Fibroblast of the aortic adventitia (primary cell): ENCODE results near the gene RBMXL2. TPM values are rescaled to one million over a fixed set of nuclear protein-coding genes. Genes with fewer than 3 reads are reported as not detected.

ENCODE experiments used
- DNase-seq: peaks from one replicate; pipeline ENCODE4 v3.0.0-alpha.2; 2010; ENCODE audit warnings: low read depth
- H3K4me3 ChIP-seq: 2 replicates; pipeline ENCODE4 v1.5.1; 2011; ENCODE audit warnings: low read depth, mild to moderate bottlenecking, control low read depth, low read length, moderate library complexity
- total RNA-seq: library from RNA; depleted of rRNA; stranded (reverse); fragments of >200 nt; gene quantifications from 2 replicates; pipeline ENCODE4 v1.2.3, GENCODE V29; 2012; ENCODE audit warnings: low replicate concordance
- TF ChIP-seq, protein P1 (sequence below): IDR thresholded peaks from 2 replicates; pipeline ENCODE4 v1.5.1; 2011; ENCODE audit warnings: mild to moderate bottlenecking, low read length, control low read depth, inconsistent platforms; ENCODE audit not compliant: insufficient read depth

Gene RBMXL2
- total RNA-seq, result not detected in 2 replicates

DNA sequence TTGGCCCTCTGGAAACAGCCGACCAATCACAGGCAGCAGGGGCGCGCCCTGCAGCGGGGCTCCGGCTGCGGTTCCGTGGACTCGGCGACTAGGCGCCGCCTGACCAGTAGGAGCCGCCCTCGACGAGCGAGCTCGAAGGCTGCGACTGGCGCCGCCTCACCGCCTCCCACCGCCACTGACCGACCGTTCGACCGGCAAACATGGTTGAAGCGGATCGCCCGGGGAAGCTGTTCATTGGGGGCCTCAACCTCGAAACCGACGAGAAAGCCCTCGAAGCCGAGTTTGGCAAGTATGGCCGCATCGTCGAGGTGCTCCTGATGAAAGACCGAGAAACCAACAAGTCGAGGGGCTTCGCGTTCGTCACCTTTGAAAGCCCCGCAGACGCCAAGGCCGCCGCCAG is at the start of gene RBMXL2:
Gene RBMXL2 (plus strand): TSS at position 78 of the 400 bp plus-strand sequence. CDS start 123 bp downstream, at position 201.
- DNase-seq, result no peak
- no peak within 1 kb of the TSS for H3K4me3 ChIP-seq
- TF ChIP-seq, protein P1, sequence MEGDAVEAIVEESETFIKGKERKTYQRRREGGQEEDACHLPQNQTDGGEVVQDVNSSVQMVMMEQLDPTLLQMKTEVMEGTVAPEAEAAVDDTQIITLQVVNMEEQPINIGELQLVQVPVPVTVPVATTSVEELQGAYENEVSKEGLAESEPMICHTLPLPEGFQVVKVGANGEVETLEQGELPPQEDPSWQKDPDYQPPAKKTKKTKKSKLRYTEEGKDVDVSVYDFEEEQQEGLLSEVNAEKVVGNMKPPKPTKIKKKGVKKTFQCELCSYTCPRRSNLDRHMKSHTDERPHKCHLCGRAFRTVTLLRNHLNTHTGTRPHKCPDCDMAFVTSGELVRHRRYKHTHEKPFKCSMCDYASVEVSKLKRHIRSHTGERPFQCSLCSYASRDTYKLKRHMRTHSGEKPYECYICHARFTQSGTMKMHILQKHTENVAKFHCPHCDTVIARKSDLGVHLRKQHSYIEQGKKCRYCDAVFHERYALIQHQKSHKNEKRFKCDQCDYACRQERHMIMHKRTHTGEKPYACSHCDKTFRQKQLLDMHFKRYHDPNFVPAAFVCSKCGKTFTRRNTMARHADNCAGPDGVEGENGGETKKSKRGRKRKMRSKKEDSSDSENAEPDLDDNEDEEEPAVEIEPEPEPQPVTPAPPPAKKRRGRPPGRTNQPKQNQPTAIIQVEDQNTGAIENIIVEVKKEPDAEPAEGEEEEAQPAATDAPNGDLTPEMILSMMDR, result no peak

DNA sequence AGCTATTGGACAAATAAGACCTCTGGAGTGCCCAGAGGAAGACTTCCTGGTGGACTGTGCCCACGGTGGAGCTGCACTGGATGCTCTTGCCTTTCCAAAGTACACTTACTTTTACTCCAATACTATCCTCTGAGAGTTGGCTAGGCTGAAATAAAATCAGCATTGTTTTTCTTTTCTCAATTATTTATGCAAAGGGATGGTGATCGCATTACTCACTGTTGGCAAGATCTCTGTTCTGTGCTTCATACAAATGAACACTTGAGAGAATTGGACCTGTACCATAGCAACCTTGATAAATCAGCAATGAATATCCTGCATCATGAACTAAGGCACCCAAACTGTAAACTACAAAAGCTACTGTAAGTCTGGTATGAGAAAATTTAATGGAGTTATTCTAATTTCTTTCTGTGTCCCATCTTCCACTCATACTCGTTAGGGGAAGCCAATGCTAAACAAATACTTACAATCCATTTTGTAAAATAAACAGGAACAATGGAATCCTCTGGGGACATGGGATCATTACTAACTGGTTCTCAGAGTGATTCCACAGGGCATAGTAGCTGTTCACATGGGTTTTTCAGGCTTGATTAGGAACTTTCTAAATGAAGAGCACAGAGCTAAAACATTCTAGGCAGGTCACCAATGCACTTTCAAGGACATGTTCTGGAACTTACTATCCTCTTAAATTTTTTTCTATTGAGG is 42.2 kb upstream of the RBMXL2 start:
- TF ChIP-seq, protein P1, result no peak
- DNase-seq, result peak; percentile 87
- no peak overlapping the region for H3K4me3 ChIP-seq

DNA sequence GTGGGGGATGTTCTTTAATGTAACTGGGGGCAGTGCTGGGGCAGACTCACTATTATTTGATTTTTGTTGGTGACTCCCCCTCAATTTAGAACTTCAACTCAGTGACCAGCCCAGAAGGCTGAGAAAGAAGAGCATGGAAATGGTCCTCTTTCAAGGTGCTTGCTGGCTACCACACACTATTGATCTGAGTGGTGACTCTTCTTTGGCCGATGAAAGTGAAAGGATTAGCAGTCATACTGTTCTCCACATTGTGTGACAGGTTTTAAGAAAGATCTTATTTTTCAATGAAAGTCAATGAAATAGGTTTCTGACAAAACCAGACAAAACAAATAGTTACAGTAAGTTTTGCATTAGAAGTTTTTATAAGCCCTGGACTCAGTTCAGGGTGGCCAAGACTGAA is 38.6 kb upstream of the RBMXL2 start:
- no peak overlapping the region for H3K4me3 ChIP-seq
- TF ChIP-seq, protein P1, result no peak
- no peak for DNase-seq

DNA sequence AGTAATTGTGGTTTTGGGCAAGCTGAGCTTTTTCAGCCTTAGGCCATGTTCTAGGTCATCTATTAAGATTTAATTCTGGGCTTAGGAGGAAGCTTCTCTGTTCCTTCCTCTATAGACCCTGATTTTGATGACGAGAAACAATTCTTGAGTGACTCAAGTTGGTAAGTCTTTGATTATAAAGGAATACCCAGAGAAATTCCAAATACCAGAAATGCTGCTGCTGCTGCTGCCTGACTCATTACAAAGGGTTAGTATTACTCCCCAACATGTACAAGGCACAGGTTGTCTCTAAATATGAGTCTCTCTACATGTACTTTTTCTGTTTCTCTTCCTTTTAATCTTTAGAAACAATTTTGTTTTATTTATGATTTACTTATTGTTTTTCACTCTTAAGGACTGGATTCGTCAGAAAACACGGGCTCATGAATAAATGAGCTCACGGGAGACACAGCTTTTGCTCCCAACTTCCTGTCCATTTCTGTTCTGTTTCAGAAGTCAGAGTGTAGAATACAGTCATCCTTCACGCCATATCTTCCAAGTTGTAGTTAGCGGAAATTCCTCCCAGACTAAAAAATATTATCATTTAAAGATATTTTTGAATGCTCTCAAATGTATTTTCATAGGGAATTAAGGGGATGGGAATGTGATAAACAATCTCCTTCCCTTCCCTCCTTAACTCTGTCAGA is 31.8 kb upstream of the RBMXL2 start:
- H3K4me3 ChIP-seq, result no peak overlapping the region
- TF ChIP-seq, protein P1, result no peak
- DNase-seq, result peak; percentile 35

GRCh38 chr11:7057641-7058040 is 31.2 kb upstream of the RBMXL2 start:
- no peak overlapping the region for H3K4me3 ChIP-seq
- DNase-seq, result peak; percentile 6
- TF ChIP-seq, protein P1, result no peak

DNA sequence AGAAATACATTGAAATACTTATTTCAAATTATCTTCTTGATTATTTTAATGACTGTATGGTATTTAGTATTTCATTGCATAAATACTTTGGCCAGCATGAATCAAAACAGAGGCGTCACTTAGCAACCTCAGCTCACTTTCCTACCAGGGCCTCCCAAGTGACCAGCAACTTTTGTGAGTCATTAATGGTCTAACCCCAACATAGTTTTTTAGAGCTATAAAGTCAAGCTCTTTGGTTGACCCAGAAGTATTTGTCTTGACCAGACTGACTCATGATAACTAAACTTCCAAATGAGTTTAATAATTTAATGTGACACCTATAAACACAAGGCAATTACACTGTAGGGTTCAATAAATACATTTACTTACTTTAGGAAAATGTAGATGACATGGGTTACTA is 27.9 kb upstream of the RBMXL2 start:
- peak; percentile 70 for DNase-seq
- no peak overlapping the region for H3K4me3 ChIP-seq
- TF ChIP-seq, protein P1, result no peak
